Measurements from ENCODE around the gene CPNE2.

CPNE2 gene

DNA sequence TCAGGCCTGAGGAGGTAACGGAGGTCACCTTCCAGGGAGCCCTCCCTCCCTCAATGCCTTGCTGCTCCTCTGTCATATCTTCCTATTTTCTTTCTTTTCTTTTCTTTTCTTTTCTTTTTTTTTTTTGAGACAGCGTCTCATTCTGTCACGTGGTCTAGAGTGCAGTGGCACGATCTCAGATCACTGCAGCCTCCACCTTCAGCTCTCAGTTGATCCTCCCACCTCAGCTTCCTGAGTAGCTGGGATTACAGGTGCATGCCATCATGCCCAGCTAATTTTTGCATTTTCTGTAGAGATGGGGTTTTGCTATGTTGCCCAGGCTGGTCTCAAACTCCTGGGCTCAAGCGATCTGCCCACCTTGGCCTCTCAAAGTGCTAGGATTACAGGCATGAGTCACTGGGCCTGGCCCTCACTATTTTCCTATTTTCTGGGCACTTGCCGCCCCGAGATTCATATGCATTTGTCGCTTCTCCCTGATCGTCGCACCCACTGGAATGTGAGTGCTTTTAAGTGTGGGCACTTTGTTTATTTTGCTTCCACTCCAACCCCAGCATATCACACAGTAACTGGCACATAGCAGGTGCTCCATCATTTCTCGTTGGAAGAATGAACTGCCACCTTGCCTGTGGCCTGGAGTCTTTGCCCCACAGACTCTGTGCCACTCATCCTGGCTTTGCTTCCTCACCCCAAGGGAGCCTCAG is 31.7 kb downstream of the CPNE2 start:
- DNase-seq (ENCODE audit: low spot score): no peak

DNA sequence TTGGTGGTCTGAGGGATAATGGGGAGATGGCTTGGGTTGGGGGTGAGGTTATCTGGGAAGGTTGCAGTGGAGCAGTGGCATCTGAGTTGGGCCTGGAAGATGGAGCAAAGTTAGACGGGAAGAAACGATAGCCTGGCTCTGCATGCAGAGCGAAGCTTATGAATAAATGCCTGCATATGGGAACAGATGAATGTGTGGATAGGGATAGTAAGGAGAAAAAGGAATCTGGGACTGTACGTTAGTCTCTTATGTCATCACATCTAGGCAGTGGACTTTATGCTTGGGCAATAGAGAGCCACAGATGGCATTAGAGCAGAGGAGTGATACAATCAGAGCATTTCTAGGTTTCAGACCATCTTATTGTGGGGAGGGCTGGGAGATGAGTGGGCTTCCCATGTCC is 33.0 kb downstream of the CPNE2 start:
- DNase-seq (ENCODE audit: low spot score): no peak

- no peak for DNase-seq (ENCODE audit: low spot score)
These were observed 33.6 kb downstream of the CPNE2 start for GRCh38 chr16:57125969-57126368.

- DNase-seq (ENCODE audit: low spot score): no peak
These were observed 34.0 kb downstream of the CPNE2 start for GRCh38 chr16:57126411-57126810.

DNA sequence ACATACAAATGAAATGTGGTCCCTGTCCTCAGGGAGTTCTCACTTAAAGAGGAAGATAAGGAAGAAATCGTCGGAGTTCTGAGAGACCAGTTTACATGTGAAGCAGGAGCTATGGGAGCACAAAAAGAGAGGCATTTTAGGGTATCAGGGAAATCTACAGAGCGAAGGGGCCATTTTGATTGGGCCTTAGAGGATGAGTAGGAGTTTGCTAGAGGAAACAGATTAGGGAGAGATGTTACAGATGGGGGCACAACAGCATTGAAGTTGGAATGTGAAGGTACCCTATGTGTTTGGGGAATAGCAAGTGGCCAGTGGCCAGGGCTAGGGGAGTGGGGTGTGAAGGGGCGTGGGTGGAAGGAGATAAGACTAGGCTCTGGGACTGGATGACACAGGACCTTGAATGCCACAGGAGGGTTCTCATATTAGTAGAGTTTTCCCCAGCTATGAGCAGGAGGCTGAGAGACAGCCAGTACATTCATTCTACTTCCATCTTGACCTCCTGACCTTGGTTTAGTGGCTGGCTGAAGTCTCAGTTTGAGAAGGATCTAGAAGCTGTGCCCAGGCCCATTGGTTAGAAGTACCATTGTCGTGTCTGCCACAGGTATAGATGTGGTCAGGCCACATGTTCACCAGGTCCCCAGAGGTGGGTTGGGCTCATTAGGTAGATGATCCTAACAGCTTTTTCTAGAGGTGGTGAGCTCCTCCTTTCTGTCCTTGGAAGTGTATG is 34.8 kb downstream of the CPNE2 start:
- no peak for DNase-seq (ENCODE audit: low spot score)

DNA sequence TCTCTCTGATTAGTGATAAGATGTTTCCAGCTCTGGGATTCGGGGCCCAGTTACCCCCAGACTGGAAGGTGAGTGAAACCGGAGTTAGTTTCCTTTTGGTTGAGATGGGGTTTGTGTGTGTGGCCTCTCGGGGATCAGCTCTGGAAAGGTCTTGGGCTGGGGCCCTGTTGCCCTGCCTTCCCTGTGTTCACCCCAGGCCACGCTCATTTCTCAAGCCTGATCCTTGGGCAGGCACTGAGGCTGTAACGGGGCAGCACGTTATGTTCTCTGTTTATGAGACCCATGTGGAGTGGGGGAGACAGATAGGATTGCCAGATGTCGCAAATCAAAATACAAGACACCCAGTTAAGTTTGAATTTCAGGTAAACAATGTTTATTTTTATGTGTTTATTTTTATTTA is 35.5 kb downstream of the CPNE2 start:
- no peak for DNase-seq (ENCODE audit: low spot score)

DNA sequence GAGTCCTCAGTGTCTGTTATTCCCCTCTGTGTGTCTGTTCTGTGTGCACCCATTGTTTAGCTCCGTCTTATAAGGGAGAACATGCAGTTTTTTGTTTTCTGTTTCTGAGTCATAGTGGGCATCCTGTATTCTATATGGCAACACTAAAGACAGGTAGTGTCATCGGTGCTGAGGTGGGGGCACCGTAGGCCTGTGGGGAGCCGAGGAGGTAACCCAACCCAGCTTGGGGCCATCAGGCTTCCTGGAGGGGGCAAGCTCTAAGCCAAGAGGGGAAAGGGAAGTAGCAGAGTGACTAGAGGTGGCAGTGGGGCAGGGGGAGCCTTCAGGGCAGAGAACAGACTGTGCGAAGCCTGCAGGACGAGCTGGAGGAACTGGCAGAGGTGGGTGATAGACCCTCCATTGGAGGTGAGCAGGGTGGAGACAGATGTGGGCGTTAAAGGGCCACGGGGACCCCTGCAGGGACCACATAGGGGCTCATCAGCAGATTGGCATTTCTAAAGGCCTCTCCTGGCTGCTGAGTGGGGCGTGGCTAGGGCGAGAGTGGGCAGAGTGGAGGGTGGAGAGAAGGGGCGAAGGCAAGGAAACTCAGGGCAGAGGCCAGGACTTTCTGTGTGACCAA is 36.5 kb downstream of the CPNE2 start:
- no peak for DNase-seq (ENCODE audit: low spot score)

DNA sequence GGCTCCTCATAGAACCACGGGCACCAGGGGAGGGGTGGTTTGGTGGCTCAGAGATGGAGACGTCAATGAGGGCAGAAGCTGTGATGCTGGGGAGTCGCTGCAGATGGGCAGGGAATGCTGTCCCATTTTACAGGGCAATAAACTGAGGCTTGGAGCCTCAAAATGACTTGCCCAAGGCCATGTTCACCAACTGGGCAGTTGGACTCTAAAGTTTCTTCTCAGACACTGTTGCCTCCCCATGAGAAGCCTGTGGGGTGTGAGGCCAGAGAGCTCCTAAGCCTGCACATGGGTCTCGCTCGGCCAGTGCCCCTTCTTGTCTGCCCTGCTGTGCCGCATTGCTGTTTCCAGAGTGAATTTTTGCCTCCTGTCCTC is 38.6 kb downstream of the CPNE2 start:
- DNase-seq (ENCODE audit: low spot score): no peak

DNA sequence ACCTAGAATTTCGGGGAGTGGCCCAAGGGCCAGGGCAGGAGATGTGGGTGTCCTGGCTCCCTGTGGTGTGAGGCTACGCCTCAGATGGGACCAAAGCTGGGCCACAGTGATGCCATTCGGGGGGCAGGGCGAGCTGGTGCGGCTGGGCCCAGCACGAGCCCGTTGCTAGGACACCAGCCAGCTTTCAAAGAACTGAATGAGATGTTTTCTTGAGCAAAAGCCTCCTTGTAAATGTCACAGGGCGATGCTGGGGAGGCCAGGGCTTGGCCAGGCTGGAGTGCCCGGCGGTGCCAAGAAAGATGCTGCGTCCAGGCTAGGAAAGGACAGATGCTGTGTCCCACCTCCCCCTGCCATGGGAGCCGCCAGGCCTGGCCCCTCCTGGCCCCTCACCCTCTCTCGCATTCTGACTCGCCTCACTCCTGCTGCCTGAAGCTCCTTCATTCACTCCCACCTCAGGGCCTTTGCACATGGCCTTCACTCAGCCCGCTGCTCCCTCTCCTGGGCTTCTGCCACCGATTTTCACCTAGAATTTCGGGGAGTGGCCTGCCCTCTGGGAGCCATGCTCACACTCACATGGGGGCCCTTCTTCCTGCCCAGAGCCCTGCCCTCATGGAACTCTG is 39.1 kb downstream of the CPNE2 start:
- peak; percentile 94 for DNase-seq (ENCODE audit: low spot score)

DNA sequence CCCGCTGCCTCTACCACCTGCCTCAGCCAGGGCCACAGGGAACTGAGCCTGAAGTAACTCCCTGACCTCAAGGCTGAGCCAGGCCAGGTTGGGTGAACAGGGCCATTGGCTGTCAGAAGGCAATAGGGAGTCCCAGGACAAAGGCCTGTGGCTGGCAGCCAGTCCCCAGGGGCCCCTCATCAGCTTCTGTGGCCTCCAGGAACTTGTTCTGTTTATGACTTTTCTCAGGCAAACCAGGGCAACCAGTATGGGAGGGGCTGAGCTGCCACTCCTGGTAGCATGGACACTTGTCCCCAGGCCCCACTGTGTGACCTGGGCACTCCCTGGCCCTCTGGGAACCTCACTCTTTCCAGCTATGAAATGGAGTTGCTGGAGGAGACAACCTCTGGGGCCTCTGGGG is 40.1 kb downstream of the CPNE2 start:
- DNase-seq (ENCODE audit: low spot score): no peak

- DNase-seq (ENCODE audit: low spot score): no peak
These were observed 40.6 kb downstream of the CPNE2 start for GRCh38 chr16:57133031-57133430.

- DNase-seq (ENCODE audit: low spot score): no peak
These were observed 41.5 kb downstream of the CPNE2 start for GRCh38 chr16:57133886-57134285.

- no peak for DNase-seq (ENCODE audit: low spot score)
These were observed 42.6 kb downstream of the CPNE2 start for GRCh38 chr16:57134982-57135381.

- no peak for DNase-seq (ENCODE audit: low spot score)
These were observed 44.7 kb downstream of the CPNE2 start for GRCh38 chr16:57137043-57137442.

DNA sequence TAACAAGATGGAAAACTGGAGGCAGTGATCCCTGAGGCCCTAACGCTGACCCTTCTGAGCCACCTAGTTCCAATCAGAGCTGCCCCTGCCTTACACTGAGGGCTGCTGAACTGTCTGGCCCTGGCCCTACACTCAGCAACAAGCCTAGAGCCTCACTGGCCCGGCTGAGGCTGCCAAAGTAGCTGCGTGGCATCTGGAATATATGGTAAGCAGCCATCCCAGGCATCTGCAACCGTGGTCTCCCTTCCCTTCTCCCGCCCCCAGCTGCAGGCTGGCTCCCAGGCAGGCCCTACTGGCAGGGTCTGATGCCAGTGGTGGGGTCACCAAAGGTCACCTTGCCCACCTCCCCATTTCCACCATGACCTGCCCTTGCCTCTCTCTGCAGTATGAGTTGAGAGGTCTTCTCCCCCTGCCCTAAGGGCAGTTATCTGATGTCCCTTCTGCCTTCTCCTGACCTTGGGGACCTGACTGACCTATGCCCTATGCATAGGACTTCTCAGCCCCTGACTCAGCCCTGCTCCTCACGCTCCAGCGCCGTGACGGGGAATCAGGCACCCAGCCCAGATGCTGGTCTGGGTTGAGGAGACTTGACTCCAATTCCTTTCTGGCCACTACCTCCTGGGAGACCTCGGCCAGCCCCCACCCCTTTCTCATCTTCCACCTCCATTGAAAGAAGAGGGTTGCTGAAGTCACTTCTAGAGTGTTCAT is 45.3 kb downstream of the CPNE2 start:
- DNase-seq (ENCODE audit: low spot score): no peak

DNA sequence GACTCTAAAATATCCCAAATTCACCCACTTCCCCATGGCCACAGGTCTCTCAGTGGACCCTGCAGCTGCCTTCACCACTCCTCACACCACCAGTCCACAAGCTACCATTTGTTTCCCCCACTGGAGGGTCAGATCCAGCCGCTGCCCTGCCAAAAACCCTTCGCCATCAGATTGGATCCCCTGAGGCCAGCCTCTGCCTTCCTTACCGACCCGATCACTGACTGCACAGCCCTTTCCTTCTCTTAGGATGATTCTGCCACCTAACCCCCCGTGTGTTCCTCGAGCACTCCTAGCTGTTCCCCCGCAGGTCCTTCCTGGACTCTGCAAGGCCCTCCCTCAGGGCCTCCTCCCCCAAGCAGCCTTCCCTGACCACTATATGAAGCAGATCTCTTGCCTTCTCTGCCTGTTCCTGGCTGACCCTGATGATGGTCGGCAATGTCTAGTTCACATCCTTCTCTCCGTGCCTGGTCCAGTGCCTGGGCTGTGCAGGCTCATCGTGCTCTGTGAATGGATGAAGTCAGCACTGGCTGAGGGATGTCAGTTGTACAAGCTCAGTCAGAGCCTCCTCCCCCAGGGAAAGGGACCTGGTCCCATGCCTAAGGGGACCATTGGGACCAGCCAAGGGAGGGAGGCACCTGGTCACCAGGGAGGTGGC is 46.0 kb downstream of the CPNE2 start:
- no peak for DNase-seq (ENCODE audit: low spot score)

DNA sequence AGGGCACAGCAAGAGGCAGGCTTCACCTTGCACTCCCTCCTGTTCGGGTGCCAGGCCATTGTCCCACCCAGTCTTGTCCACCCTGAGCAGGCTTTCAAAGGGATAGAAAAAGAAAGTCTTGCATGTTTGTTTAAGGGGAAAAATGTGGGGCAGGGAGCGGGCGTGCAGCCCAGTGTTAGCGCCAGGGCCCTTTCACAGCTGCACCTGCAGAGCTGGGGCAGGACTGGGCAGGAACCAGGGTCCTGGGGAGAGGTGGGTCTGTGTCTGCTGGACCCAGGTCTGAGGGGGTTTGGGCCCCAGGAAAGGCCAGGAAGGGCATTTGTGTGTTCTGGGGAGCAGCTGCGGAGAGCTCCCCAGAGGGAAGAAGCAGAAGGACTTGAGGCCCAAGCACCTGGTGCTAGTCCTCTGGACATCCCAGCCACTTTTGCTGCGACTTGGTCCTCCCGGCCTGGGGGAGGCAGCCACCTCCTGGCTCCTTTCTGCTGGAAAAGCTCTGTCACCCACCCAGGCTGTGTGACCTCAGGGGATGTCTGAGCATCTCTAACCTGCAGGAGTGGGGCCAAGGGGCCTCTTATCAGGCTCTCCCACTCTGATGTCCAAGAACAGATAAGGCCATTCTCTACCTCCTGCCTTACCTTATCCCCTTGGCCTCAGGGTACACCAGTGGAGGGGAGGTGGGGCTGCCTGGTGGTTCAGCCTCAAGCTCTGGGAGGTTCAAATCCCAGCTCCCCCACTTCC is 48.7 kb downstream of the CPNE2 start:
- no peak for DNase-seq (ENCODE audit: low spot score)

DNA sequence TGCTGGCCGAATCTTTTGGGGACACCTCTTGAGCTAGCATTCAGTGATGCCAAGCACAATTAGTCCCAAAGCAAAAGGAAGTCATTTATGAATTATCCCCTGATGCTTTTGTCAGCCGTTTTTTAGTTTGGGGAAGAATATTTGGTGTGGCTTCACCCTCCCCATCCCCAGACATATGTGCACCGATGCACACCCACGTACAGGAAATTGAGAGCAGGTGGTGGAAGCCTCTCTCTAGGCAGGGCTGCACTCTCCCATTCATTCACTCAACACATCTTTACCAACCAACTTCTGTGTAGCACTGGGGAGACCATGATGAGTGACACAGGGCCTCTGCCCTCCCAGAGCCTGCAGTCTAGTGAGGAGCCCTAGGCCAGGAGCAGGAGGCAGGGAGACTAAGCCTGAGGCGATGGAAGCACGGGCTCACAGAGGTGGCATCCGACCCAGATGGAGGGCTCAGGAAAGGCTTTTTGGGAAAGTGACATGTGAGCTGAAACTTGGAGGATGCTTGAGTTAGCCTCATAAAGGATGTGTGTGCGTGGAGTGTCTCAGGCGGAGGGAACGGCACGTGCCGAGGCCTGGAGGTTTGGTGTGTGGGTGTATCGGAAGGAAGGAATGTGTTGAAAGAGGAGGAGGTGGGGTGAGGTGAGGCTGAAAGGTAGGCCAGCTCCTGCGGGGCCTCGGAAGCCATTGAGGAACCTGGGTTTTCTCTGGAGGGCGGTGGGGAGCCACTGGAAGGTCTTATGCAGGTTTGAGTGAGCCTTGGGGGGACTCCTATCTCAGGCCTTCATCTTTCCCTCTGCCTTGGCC is 49.6 kb downstream of the CPNE2 start:
- DNase-seq (ENCODE audit: low spot score): peak; percentile 63

- DNase-seq (ENCODE audit: low spot score): peak; percentile 96
These were observed 51.0 kb downstream of the CPNE2 start for GRCh38 chr16:57143149-57143921.
